ENCODE data around the gene SOWAHA. TPM values are rescaled to one million over a fixed set of nuclear protein-coding genes. Genes with fewer than 3 reads are reported as not detected.

Gene SOWAHA
- total RNA-seq = 0.59 and 0.65 TPM in 2 replicates

DNA sequence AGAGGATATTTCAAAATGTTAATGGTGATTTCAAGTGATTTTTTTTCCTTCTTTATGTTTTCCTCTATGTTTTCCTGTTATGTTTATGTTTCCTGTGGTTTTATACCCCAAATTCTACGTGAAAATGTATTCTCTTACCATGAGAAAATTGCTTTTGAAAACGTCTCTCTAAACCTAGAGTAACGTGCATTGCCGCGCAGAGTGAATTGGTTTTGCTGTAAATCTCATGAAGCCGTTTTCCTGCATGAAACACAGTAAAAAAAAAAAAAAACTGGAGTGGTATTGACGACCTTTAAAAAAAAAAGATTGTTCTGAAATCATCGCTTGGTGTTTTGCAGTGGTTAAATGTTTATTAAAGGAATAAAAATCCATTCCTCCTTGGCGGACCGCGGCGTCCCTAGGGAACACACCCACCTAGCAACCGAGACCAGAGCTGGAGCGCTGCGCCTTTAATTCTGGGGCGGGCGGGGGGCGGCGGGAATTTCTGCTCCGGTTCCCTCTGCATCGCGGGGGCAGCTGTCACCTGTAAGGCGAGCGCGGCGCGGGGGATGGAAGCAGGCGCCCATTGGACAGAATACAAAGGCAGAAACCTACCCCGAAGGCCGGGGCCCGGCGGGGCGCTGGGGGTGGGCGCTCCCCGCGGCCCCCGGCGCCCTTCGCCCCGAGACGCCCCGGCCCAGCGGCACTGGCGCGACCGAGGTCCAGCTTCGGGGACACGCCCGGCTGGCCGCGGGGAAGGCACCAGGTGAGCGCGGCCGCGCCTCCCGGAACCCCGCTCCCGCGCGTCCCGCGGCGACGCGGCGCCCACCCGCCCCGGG, at the start of gene SOWAHA:
TSS of gene SOWAHA (plus strand) at position 522 of the 818 bp plus-strand sequence. CDS start 320 bp downstream, outside the sequence.
- no peak within 1 kb of the TSS for H3K27ac Mint-ChIP-seq
- peaks cover 7% of the 10 kb centered on the region for H3K4me1 Mint-ChIP-seq
- H3K9me3 Mint-ChIP-seq = no peaks in the 10 kb centered on the region
- H3K4me3 Mint-ChIP-seq = peak within 1 kb of the TSS; percentile 80
- H3K36me3 Mint-ChIP-seq (ENCODE audit: low read depth) = no peaks in the 10 kb centered on the region
- peak; percentile 71 for DNase-seq
- peaks cover 57% of the 10 kb centered on the region for H3K27me3 Mint-ChIP-seq
- intact Hi-C loops (cut with micrococcal nuclease) = no loop called here

GRCh38 chr5:132764051-132764450, 49.1 kb upstream of the SOWAHA start:
- H3K27ac Mint-ChIP-seq = no peak overlapping the region
- DNase-seq = no peak
- no peaks in the 10 kb centered on the region for H3K27me3 Mint-ChIP-seq
- H3K4me3 Mint-ChIP-seq = no peak overlapping the region
- H3K9me3 Mint-ChIP-seq = no peaks in the 10 kb centered on the region
- no peaks in the 10 kb centered on the region for H3K4me1 Mint-ChIP-seq
- peaks cover 13% of the 10 kb centered on the region for H3K36me3 Mint-ChIP-seq (ENCODE audit: low read depth)
- intact Hi-C loops (cut with micrococcal nuclease) = no loop called here

DNA sequence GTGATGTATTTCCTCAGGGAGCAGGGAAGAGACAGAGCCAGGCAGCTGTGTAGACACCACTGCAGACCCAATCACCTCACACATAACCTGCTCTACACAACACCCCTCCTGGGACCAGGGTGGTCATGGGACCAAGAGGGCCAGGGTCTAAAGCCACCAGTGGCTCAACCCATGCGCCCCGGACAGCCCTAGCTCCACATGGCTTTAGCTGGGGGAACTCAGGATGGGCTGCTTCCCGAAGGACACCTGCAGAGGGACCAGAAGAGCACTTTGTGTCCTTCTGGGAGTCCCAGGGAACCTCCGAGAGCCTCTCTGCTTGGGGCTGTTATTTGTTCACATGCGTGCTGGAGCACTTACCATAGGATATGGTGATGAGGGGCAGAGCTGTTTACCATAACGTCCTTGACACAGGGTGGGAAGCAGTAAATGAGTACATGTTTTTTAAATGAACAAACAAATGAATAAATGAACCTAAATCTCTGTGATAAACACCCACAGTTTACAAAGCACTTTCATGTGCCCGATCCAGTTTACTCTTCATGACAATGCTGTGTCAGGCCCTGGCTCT, 48.3 kb upstream of the SOWAHA start:
- no peak for DNase-seq
- no peak overlapping the region for H3K4me3 Mint-ChIP-seq
- no peaks in the 10 kb centered on the region for H3K4me1 Mint-ChIP-seq
- no peaks in the 10 kb centered on the region for H3K9me3 Mint-ChIP-seq
- H3K27ac Mint-ChIP-seq = peak overlapping the region; percentile 6
- intact Hi-C loops (cut with micrococcal nuclease) = no loop called here
- H3K36me3 Mint-ChIP-seq (ENCODE audit: low read depth) = peaks cover 13% of the 10 kb centered on the region
- no peaks in the 10 kb centered on the region for H3K27me3 Mint-ChIP-seq

DNA sequence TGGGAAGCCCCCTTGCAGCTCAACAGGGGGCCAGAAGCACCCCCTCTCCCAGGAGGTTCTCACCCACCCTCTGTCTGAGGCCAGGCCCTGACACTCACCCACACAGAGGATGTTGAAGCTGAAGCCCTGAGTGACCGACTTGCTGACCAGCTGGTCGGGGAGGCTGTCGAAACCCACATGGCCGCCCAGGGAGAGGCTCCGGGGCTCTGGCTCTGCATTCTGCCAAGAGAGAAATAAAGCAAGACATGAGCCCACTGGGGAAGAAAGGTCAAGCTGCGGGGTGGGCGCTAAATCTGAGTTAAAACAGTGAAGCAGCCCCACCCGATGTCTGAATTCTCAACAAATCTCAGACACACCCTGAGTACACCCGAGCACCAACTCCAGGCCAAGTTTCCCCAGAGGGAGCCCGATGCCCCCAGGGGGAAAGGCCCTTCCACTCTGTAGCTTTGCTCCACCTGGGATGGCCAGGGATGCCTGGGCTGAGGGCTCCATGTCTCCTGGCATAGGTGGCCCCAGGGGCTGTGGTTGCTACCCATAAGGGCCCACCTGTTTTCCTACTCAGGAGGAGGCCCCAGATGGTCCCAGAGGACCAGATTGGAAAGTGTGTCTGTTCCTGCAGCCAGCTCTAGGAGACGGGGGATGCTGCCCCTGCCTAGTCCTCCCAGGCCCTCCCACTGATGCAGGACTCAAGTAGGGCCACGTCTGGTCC, 47.6 kb upstream of the SOWAHA start:
- Mint-ChIP-seq H3K9me3 (no peaks in the 10 kb centered on the region), H3K4me1 (no peaks in the 10 kb centered on the region), H3K36me3 (ENCODE audit: low read depth) (peaks cover 11% of the 10 kb centered on the region), H3K27me3 (no peaks in the 10 kb centered on the region), H3K4me3 (no peak overlapping the region), H3K27ac (no peak overlapping the region)
- DNase-seq = no peak
- intact Hi-C loops (cut with micrococcal nuclease) = no loop called here

GRCh38 chr5:132766020-132766805, 46.9 kb upstream of the SOWAHA start:
- Mint-ChIP-seq H3K27me3 (no peaks in the 10 kb centered on the region), H3K4me3 (no peak overlapping the region), H3K4me1 (no peaks in the 10 kb centered on the region), H3K27ac (no peak overlapping the region), H3K36me3 (ENCODE audit: low read depth) (peaks cover 7% of the 10 kb centered on the region), H3K9me3 (no peaks in the 10 kb centered on the region)
- no peak for DNase-seq
- intact Hi-C loops (cut with micrococcal nuclease) = no loop called here

DNA sequence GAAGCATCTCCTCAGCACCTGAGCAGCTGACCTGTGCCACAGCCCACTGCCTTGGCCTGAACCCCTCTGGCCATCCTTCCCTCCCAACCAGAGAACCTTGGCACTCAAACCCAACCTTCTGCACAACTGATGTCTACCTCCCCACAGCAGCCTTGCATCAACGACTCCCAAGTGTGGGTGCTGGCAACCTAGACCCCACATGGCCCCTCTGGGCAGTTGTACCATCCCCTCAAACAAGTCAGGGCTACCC, 46.4 kb upstream of the SOWAHA start:
- no peak for DNase-seq
- Mint-ChIP-seq H3K9me3 (no peaks in the 10 kb centered on the region), H3K4me3 (no peak overlapping the region), H3K4me1 (no peaks in the 10 kb centered on the region), H3K27me3 (no peaks in the 10 kb centered on the region), H3K27ac (peak overlapping the region; percentile 2), H3K36me3 (ENCODE audit: low read depth) (peaks cover 6% of the 10 kb centered on the region)
- intact Hi-C loops (cut with micrococcal nuclease) = no loop called here

DNA sequence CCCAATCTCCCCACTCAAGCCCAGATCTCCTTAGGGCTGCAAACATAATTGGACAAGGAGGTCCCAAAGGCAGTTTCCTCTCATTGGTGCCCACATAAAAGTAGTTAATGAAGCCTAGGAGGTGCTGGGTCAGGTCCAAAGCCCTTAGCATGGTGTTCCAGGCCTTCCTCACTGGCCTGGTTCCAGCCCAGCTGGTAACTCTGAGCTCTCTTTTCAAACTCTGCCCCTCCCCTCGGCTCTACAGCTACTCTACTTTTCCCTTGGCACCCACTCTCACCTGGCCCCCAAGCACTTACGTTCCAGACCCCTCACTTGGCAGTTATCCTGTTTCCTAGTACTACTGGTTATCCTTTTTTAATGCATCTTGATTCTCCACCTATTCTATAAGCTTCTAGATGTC, 46.0 kb upstream of the SOWAHA start:
- intact Hi-C loops (cut with micrococcal nuclease) = no loop called here
- DNase-seq = no peak
- H3K27me3 Mint-ChIP-seq = no peaks in the 10 kb centered on the region
- peak overlapping the region; percentile 2 for H3K27ac Mint-ChIP-seq
- H3K4me3 Mint-ChIP-seq = no peak overlapping the region
- peaks cover under 1% of the 10 kb centered on the region for H3K4me1 Mint-ChIP-seq
- no peaks in the 10 kb centered on the region for H3K9me3 Mint-ChIP-seq
- H3K36me3 Mint-ChIP-seq (ENCODE audit: low read depth) = peaks cover 6% of the 10 kb centered on the region

- no peaks in the 10 kb centered on the region for H3K27me3 Mint-ChIP-seq
- peaks cover 6% of the 10 kb centered on the region for H3K4me1 Mint-ChIP-seq
- no peak overlapping the region for H3K27ac Mint-ChIP-seq
- no peak overlapping the region for H3K4me3 Mint-ChIP-seq
- H3K36me3 Mint-ChIP-seq (ENCODE audit: low read depth) = peaks cover 6% of the 10 kb centered on the region
- no peaks in the 10 kb centered on the region for H3K9me3 Mint-ChIP-seq
- no peak for DNase-seq
- intact Hi-C loops (cut with micrococcal nuclease) = no loop called here
Observed at GRCh38 chr5:132768485-132768868, 44.6 kb upstream of the SOWAHA start.

- DNase-seq = no peak
- intact Hi-C loops (cut with micrococcal nuclease) = no loop called here
- Mint-ChIP-seq H3K27me3 (peaks cover 3% of the 10 kb centered on the region), H3K9me3 (no peaks in the 10 kb centered on the region), H3K4me1 (peaks cover 12% of the 10 kb centered on the region), H3K4me3 (no peak overlapping the region), H3K36me3 (ENCODE audit: low read depth) (peaks cover 2% of the 10 kb centered on the region), H3K27ac (no peak overlapping the region)
Observed at GRCh38 chr5:132770476-132771159, 42.5 kb upstream of the SOWAHA start.

DNA sequence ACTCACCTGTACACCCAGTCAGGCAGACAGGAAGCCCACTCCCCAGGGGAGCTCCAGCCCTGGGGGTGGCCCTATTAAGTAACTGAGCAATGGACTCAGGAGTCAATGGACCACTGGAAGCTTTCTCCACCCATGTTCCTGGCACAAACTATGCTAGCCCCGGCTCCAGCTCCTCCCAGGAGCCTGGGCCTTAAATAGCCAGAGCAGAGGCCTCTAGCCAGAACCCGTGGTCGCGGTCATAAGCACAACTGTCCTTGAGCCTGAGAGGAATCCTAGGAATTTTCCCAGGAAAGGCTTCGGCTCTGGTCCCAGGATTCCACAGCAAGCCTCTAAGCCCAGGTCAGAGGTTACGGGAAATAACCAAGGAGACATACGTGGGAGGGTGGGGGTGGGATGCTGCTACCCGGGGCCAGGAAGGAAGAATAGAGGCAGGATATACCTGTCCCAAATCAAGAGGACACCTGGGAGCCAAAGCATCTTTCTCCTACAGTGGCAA, 41.6 kb upstream of the SOWAHA start:
- Mint-ChIP-seq H3K4me1 (peaks cover 18% of the 10 kb centered on the region), H3K4me3 (no peak overlapping the region), H3K27me3 (peaks cover 4% of the 10 kb centered on the region), H3K36me3 (ENCODE audit: low read depth) (peaks cover 2% of the 10 kb centered on the region), H3K27ac (no peak overlapping the region), H3K9me3 (no peaks in the 10 kb centered on the region)
- no peak for DNase-seq
- intact Hi-C loops (cut with micrococcal nuclease) = no loop called here

GRCh38 chr5:132772291-132773070, 40.6 kb upstream of the SOWAHA start:
- H3K4me3 Mint-ChIP-seq = no peak overlapping the region
- peaks cover 2% of the 10 kb centered on the region for H3K36me3 Mint-ChIP-seq (ENCODE audit: low read depth)
- H3K27ac Mint-ChIP-seq = no peak overlapping the region
- intact Hi-C loops (cut with micrococcal nuclease) = no loop called here
- peaks cover 18% of the 10 kb centered on the region for H3K4me1 Mint-ChIP-seq
- H3K9me3 Mint-ChIP-seq = no peaks in the 10 kb centered on the region
- peaks cover 4% of the 10 kb centered on the region for H3K27me3 Mint-ChIP-seq
- DNase-seq = no peak

- H3K4me1 Mint-ChIP-seq = peaks cover 21% of the 10 kb centered on the region
- intact Hi-C loops (cut with micrococcal nuclease) = no loop called here
- no peak overlapping the region for H3K4me3 Mint-ChIP-seq
- H3K36me3 Mint-ChIP-seq (ENCODE audit: low read depth) = peaks cover 3% of the 10 kb centered on the region
- DNase-seq = no peak
- no peak overlapping the region for H3K27ac Mint-ChIP-seq
- H3K27me3 Mint-ChIP-seq = peaks cover 9% of the 10 kb centered on the region
- no peaks in the 10 kb centered on the region for H3K9me3 Mint-ChIP-seq
Observed at GRCh38 chr5:132773114-132773513, 40.0 kb upstream of the SOWAHA start.
